HEK293 (cell line): ENCODE measurements around the gene FGD6.

Experiments used
- BCL6B ChIP-seq: fragments of 450-650 bp; formaldehyde crosslinking; IDR thresholded peaks from 2 replicates; pipeline ENCODE4 v1.5.1; 2017; ENCODE audit warnings: missing biosample characterization, missing genetic modification characterization
- CTCF ChIP-seq: fragments of 450-650 bp; formaldehyde crosslinking; IDR thresholded peaks from 2 replicates; pipeline ENCODE4 v1.5.1; 2016; ENCODE audit warnings: missing biosample characterization, missing genetic modification characterization
- YY1 ChIP-seq: fragments of 450-650 bp; formaldehyde crosslinking; IDR thresholded peaks from 2 replicates; pipeline ENCODE4 v1.5.1; 2018; ENCODE audit warnings: missing biosample characterization, missing genetic modification characterization
- ZNF175 ChIP-seq: fragments of 450-650 bp; formaldehyde crosslinking; IDR thresholded peaks from 2 replicates; pipeline ENCODE4 v1.5.1; 2016; ENCODE audit warnings: missing biosample characterization, missing genetic modification characterization
- TF ChIP-seq, protein P1 (sequence below): fragments of 450-650 bp; formaldehyde crosslinking; IDR thresholded peaks from 2 replicates; pipeline ENCODE4 v1.5.1; 2016; ENCODE audit warnings: missing biosample characterization, missing genetic modification characterization, borderline replicate concordance

GRCh38 chr12:95051241-95051640 is 166.0 kb downstream of the FGD6 start:
- TF ChIP-seq CTCF (tag by site-specific recombination) (no peak), ZNF175 (tag by site-specific recombination) (no peak), BCL6B (tag by site-specific recombination) (no peak), YY1 (tag by site-specific recombination) (no peak)
- TF ChIP-seq, protein P1, sequence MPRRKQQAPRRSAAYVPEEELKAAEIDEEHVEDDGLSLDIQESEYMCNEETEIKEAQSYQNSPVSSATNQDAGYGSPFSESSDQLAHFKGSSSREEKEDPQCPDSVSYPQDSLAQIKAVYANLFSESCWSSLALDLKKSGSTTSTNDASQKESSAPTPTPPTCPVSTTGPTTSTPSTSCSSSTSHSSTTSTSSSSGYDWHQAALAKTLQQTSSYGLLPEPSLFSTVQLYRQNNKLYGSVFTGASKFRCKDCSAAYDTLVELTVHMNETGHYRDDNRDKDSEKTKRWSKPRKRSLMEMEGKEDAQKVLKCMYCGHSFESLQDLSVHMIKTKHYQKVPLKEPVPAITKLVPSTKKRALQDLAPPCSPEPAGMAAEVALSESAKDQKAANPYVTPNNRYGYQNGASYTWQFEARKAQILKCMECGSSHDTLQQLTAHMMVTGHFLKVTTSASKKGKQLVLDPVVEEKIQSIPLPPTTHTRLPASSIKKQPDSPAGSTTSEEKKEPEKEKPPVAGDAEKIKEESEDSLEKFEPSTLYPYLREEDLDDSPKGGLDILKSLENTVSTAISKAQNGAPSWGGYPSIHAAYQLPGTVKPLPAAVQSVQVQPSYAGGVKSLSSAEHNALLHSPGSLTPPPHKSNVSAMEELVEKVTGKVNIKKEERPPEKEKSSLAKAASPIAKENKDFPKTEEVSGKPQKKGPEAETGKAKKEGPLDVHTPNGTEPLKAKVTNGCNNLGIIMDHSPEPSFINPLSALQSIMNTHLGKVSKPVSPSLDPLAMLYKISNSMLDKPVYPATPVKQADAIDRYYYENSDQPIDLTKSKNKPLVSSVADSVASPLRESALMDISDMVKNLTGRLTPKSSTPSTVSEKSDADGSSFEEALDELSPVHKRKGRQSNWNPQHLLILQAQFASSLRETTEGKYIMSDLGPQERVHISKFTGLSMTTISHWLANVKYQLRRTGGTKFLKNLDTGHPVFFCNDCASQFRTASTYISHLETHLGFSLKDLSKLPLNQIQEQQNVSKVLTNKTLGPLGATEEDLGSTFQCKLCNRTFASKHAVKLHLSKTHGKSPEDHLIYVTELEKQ (tag by site-specific recombination) = no peak
